ENCODE results near the gene BIRC6.
"Not testable (repeated sequence)": the region's sequence is repeated elsewhere in the genome, so short reads cannot be mapped to it uniquely, and the experiment has no call there.

BIRC6 gene

GRCh38 chr2:32624812-32625211 lies 268.0 kb downstream of the BIRC6 start:
- DNase-seq, result no peak

GRCh38 chr2:32626639-32627221 lies 269.9 kb downstream of the BIRC6 start:
- DNase-seq, result no peak

GRCh38 chr2:32627441-32627813 lies 270.6 kb downstream of the BIRC6 start:
- DNase-seq, result peak; percentile 61

GRCh38 chr2:32627814-32628579 lies 271.2 kb downstream of the BIRC6 start, which contains the start of gene TTC27:
Gene TTC27 (plus strand): TSS chr2:32628050. CDS start chr2:32628293, 243 bp downstream.
- DNase-seq, result peak; percentile 96

- DNase-seq, result no peak
Measured at GRCh38 chr2:32632089-32632488, 275.3 kb downstream of the BIRC6 start.

GRCh38 chr2:32633040-32633439 lies 276.2 kb downstream of the BIRC6 start:
- no peak for DNase-seq

GRCh38 chr2:32638548-32638947 lies 281.7 kb downstream of the BIRC6 start:
- not testable (repeated sequence) for DNase-seq

GRCh38 chr2:32641180-32641579 lies 284.4 kb downstream of the BIRC6 start:
- DNase-seq, result no peak

- no peak for DNase-seq
Measured at GRCh38 chr2:32647180-32647651, 290.4 kb downstream of the BIRC6 start.

GRCh38 chr2:32652555-32653209 lies 295.9 kb downstream of the BIRC6 start:
- no peak for DNase-seq

GRCh38 chr2:32656069-32656468 lies 299.2 kb downstream of the BIRC6 start:
- no peak for DNase-seq

- DNase-seq, result no peak
Measured at GRCh38 chr2:32663864-32664263, 307.0 kb downstream of the BIRC6 start.

GRCh38 chr2:32666704-32667103 lies 309.9 kb downstream of the BIRC6 start:
- no peak for DNase-seq

GRCh38 chr2:32668254-32668653 lies 311.4 kb downstream of the BIRC6 start:
- no peak for DNase-seq
